ENCODE results near the gene ZNF276.

DNA sequence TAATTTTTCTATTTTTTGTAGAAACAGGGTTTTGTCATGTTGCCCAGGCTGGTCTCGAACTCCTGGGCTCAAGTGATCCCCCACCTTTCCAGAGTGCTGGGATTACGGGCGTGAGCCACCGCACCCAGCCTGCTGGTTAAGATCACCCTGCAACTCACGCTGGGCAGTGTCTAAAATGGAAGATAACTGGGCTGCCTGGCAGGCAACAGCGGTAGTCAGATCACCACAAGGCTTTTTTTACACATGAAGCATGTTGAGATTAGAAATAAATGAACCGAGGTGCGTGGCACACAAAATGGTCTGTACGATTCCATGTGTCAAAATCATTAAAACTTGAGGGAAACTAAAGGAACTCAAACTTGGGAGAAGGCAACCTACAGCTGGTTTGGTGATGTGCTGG, 26.7 kb downstream of the ZNF276 start:
- TF ChIP-seq, protein P1, sequence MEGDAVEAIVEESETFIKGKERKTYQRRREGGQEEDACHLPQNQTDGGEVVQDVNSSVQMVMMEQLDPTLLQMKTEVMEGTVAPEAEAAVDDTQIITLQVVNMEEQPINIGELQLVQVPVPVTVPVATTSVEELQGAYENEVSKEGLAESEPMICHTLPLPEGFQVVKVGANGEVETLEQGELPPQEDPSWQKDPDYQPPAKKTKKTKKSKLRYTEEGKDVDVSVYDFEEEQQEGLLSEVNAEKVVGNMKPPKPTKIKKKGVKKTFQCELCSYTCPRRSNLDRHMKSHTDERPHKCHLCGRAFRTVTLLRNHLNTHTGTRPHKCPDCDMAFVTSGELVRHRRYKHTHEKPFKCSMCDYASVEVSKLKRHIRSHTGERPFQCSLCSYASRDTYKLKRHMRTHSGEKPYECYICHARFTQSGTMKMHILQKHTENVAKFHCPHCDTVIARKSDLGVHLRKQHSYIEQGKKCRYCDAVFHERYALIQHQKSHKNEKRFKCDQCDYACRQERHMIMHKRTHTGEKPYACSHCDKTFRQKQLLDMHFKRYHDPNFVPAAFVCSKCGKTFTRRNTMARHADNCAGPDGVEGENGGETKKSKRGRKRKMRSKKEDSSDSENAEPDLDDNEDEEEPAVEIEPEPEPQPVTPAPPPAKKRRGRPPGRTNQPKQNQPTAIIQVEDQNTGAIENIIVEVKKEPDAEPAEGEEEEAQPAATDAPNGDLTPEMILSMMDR (IDR thresholded peaks at IDR 0.05): no peak
- no peak for TF ChIP-seq POLR2AphosphoS5 (IDR thresholded peaks at IDR 0.05)
- no peak for TF ChIP-seq POLR2A (IDR thresholded peaks at IDR 0.05)
